IPS-NIHi7 (cell line): ENCODE measurements around the gene CTDNEP1.

ENCODE experiments used
- DNase-seq: peaks from one replicate; pipeline ENCODE4 v3.0.0; 2012; ENCODE audit warnings: mixed read lengths; ENCODE audit errors: extremely low spot score

The CTDNEP1 gene

DNA sequence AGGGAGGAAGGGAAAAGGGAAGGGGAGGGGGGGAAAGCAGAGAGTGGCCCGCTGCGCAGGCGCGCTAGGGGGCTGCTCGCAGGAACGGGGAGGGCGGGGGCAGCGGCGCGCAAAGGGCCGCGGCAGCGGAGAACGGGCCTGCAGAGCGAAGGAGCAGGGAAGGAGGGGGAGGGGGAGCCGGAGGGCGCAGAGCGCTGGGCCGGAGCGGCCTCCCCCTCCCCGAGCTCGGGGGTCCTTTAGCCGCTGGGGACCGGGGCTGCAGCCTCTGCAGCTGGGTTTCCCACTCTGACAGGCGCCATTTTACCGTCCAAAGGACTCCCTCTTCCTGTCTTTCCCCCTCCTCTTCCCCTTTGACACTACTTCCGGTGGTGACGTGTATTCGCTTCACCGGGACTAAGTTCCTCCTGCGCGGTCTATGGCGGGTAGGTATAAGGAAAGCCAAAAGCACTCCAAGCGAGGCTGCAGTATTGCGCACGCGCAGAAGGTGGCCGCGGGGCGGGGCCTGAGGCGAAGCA is at the start of gene CTDNEP1:
Gene CTDNEP1 (minus strand): TSS at position 74 of the 515 bp plus-strand sequence. CDS start 438 bp downstream, outside the sequence.
- DNase-seq = peak; percentile 63

DNA sequence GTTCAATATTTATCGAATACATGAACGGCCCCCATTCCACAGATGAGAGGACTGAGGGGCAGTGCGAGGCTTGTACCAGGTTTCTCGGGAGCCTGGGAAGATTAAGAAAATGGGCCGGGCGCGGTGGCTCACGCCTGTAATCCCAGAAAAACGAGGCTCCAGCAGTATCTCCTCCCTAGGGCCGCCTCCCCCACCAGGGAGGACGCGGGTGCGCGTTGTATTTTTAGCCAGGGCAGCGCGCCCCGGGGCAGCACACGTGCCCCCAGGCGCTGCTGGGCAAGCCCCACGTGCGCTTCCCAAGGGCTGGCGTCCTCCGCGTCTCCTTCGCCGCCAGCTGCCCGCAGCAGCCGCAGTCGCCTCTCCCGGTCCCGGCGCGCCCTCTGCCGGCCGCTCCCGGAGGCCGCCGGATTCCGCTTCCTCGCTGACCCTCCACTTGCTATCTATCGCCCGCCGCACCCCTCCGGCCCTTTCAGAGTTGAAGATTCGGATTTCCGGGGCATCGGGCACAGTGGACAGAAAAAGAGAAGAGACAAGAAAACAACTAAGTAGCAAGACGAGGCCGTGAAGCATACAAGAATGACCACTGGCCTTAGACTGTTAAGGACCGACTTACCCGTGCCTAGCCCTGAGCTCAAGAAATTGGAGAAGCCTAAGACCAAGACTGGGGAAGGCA is 44.8 kb upstream of the CTDNEP1 start:
- peak; percentile 88 for DNase-seq

DNA sequence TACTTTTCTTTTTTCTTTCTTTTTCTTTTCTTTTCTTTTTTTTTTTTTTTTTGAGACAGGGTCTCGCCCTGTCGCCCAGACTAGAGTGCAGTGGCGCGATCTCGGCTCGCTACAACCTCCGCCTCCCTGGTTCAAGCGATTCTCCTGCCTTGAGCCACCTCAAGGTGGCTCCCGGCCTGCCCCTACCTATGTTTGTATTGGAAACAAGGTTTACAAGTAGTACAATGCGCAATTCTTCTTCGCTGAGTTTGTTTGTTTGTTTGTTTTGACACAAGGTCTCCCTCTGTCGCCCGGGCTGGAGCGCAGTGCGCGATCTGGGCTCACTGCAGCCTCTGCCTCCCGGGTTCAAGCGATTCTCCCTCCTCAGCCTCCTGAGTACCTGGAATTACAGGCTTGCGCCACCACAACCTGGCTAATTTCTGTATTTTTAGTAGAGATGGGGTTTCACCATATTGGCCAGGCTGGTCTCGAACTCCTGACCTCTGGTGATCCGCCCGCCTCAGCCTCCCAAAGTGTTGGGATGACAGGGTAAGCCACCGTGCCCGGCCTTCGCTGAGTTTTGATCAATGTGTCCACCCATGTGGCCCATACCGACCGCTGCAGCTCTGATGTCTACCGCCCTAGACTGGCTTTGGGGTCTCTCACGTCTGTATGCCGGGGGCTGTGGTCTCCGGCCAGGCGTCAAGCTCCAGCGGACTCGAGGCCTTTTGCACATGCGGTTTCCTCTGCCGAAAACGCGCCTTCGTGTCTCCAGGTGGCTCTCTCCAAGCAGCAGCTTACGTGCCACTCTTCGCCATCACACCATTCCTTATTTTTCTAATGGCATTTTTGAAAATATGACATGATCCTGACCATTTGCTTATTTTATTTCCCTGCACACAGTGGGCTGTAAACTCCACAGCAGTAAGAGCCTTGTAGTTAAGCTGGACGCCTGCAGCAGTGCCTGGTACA is 44.0 kb upstream of the CTDNEP1 start:
- DNase-seq = no peak

DNA sequence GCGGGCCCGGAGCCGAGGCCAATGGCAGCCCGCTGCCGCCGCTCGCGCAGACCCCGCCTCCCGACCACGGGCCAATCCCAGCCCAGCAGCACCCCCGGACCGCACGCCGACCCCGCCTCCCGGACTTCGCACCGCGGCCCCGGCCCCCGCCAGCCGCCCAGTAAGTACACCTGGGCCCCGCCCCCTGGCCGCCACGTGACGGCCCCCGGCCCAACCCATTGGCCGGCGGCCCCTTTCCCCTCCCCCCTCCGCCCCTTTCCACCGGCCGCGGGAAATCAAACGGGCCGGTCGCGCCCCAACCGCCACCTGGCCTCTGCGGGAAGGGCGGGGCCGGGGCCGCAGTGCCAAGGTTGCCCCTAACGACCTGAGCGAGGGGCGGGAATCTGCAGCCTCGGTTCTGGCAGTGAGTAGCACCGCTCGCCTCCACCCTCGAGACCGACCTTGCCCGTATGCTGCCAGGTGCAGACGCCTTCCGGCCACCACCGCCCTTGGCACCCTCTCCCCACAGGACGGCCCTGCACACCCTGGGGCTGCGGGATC is 43.1 kb upstream of the CTDNEP1 start, which contains the start of gene YBX2:
Gene YBX2 (minus strand): TSS at position 26 of the 540 bp plus-strand sequence. CDS start 139 bp downstream, outside the sequence.
- DNase-seq = peak; percentile 97

DNA sequence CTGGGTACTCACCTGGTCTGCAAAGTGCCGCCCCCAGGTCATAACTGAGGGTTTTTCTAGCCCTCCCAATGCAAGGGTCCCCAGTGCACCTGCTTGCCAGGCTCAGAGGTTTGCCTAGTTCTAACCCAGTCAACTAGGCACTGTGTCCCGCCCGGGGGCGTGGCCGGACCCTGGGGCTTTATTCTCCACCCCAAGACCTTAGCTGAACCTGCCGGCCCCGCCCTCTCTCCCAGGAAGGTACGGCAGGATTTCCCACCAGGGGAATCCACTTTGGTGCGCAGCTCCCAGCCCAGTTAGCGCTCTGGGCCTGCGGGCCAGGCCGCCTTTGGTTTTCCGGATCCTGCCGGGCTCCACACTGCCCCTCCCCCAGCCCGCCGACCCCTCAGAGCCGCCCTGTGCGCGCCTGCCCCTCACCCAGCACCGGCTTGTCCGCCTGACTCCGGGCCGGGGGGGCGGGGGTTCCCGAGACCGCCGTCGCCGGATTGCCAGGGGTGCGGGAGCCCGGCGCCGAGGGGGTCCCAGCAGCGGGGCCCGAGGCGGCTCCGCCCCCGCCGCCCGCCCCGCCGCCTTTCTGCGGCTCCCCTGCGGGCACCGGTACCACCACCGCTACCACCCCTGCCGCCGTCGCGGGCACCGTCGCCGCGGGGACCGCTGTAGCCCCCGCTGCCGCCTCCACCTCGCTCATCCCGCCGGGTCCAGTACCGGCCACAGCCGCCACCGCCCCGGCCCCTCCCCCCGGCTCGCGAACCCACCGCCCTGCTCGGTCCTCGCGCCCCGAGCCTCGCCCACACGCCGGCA is 42.5 kb upstream of the CTDNEP1 start:
- DNase-seq = peak; percentile 74

DNA sequence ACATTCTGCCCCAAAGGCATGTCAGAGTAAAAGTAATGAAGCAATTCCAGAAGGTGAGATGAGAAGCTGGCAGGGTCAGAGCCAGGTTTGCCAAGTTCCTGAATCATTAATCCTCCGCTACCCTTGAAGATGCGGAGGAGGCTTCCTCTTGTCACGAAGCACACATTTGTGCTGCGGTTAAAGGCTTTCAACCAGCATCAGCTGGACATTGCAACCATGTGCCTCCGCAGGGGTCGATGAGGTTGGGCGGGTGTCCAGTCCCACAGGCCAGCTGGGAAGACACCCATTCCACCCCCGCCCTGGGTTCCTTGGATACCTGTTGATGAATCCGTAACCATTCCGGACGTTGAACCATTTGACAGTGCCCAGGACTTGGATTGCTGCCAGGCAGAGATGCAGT is 41.6 kb upstream of the CTDNEP1 start:
- no peak for DNase-seq

DNA sequence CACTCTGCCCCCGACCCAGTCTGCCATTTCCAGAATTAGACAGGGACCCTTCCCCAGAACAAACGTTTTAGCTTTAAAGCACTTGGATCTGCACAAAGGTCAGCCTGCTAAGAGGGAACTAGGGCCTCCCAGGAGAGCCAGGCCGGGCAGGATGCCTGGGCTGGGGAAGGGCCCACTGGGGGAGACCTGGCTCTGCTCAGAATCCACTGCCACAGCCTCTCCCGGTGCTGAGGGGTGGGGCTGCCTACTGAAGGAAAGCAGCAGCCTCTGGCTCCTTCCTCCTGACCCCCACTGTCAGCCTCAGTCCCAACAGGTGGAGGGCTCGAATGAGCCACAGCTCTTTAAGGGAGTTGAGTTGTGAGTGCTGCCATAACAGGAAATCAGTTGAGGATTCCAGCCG is 41.2 kb upstream of the CTDNEP1 start:
- no peak for DNase-seq

DNA sequence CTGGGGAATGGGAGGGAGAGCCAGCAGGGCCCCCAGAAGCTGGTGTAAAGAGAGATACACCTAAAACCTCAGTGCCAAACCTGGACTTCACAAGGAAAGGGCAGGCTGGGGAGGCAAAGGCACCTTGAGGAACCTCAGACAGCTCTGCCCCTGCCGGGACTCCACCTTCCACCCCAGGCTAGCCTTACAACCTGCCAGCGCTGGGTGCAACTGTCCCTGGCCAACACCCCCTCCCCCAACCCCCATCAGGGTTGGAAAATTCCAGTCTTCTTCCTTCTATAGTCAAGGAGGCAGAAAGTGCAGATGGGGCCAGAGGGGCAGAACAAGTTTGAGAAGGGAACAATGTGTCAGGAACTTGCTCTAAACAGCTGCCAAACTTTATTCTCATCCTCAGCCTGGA is 40.7 kb upstream of the CTDNEP1 start:
- no peak for DNase-seq

DNA sequence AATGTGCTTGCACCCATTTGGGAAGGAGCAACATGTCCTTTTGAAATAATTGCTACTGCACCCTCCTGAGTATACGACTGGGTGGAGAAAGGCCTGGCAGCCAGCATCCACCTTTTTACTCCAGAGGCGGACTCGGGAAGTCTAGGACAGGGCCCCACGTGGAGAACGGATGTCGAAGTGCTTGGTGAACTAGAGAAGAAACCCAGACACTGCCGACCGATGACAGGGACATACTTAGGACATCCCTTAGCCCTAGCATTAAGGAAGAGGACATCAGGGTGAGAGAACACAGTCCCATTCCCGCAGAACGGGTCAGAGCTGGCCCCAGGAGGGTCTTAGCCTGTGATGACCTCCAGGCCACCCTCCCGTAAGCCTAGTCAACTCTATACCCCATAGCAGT is 39.2 kb upstream of the CTDNEP1 start:
- DNase-seq = no peak

DNA sequence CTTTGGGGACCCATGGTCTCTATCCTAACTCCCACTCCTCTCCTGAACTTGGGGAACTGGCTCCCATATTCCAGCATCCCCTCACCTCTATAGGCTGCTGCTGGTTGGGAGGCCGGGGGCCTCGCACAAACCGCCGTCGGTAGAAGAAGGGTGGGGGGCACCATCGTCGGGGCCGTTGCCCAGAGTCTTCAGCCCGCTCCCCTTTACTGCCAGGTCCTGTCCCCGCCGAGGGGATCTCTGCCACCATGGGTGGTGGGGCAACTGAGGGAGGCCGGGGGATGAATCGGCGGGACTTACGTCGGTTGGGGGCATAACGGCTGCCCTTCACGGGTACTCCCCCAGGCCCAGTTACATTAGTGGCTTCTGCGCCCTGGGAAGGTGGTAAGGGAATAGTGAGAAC is 38.6 kb upstream of the CTDNEP1 start:
- DNase-seq = no peak

DNA sequence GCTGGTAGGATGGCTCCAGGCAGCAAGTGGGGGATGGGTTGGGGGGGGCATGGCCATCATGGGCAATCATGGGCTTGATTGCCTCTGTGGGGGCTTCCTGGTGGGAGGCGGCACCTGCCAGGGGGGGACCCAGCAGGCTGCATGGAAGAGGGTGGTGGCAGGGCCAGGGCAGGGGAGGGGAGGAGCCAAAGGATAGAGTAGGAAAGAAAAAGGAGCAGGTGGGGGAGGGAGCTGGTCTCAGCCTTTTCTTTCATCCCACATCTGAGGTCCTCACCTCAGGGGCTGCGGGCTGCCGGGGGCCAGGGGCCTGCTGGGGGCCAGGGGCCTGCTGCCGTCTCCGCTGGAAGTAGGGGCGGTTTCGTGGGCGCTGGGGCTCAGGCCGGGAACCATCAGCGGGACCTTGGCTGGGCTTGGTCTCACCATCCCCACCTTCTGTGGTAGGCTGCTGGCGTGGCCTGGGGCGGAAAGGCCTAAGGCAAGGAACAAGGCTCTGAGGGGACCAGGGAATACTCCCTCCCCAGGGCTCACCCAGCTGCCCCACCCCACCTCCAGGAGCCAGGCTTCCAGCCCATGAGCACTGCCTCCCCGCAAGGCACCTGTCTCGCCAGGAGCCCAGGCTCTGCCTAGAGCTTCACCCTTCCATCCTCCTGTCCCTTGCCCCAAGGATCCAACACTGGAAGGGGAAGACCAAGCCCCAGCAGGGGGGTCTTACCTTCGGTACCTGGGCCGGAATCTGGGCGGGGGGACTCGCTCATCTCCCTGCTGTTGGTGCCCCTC is 37.9 kb upstream of the CTDNEP1 start:
- no peak for DNase-seq

DNA sequence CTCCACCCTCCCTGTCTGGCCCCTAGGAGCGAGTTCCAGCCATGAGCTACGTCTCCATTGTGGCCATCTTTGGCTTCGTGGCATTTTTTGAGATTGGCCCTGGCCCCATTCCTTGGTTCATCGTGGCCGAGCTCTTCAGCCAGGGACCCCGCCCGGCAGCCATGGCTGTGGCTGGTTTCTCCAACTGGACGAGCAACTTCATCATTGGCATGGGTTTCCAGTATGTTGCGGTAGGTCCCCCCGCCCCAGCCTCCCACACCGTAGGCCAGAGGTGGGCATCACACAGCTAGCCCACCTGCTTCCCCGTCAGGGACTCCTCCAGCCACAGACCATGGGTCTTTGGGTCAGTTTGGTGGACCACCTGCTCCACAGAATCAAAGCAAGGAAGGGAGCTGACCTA is 34.1 kb upstream of the CTDNEP1 start:
- no peak for DNase-seq

DNA sequence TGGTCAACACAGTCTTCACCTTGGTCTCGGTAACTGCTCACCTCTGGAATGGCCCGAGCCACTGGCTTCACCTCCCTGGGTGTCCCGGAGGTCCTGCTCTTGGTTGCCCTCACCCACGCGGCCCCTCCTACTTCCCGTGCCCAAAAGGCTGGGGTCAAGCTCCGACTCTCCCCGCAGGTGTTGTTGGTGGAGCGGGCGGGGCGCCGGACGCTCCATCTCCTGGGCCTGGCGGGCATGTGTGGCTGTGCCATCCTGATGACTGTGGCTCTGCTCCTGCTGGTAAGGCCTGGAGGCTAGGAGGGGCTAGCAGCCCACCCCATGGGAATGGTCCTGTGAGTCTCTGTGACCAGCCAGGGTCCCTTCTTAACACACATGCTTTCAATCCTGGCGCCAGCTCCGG is 33.4 kb upstream of the CTDNEP1 start:
- no peak for DNase-seq

DNA sequence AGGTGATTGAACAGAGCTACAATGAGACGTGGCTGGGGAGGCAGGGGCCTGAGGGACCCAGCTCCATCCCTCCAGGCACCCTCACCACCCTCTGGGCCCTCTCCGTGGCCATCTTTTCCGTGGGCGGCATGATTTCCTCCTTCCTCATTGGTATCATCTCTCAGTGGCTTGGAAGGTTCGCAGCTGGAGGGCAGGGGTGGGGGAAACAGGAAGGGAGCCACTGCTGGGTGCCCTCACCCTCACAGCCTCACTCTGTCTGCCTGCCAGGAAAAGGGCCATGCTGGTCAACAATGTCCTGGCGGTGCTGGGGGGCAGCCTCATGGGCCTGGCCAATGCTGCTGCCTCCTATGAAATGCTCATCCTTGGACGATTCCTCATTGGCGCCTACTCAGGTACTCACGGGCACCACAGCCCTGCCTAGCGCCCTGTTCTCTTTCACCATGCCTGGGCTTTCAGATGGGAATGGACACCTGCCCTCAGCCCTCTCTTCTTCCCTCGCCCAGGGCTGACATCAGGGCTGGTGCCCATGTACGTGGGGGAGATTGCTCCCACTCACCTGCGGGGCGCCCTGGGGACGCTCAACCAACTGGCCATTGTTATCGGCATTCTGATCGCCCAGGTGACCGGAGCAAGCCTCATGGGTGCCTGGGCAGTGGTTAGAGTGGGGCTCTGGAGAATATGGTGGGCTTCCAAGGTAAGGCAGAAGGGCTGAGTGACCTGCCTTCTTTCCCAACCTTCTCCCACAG is 32.1 kb upstream of the CTDNEP1 start:
- no peak for DNase-seq

DNA sequence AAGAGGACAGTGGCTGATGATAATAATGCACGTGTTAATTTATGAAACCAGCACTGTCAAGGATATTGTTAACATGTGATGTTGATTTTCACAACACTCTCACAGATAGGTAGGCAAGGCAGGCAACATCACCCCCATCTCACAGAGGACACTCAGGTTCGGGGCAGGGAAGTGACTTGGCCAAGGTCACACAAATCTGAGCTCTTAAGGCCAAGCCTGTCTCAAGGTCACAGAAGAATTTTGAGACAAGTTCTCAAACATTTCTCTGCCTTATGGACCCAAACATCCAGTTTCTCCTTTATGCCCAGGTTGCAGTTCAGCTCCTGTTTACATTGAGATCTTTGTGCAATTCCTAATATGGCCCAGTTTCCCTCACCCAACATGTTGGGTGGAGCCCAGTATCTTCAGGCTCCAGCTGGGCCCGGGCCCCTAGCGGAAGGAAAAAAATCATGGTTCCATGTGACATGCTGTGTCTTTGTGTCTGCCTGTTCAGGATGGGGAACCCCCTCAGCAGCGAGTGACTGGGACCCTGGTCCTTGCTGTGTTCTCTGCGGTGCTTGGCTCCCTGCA is 31.3 kb upstream of the CTDNEP1 start:
- no peak for DNase-seq

DNA sequence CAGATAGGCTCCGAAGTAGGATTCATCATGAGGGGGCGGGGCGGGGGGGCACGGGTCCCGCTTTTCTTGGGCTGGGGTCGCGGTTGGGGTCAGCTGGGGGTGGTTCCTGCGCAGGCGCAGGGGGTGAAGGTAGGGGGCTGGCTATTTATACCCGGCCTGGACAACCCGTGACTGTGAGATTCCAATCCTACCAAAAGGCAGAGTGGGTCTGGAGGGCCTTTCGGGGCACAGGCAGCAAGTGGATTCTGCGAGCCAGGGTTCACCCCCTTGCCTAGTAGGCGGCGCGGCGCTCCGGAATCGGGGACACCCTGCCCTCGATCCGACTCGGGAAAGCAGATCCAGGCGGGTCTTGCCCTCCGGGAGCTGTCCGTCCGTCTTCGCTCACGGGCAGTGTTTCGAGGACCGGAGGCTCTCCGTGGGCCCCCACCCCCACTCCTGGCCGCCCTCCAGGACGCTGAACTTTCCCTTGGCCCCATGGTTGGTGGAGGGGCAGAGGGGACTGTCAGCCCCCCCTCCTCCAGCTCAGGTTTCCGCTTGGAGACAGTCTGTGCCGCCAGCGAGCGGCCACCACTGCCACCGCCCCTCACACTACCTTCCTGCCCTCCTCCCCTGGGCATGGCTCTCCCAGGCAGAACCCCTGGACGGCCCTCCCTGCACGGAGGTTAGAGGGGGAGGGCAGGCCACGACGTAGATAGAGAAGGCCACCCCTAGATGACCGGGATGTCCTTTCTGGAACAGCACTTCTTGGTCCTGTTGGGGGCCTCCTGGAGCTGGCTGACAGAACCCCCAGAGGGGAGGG is 30.6 kb upstream of the CTDNEP1 start:
- DNase-seq = peak; percentile 17

DNA sequence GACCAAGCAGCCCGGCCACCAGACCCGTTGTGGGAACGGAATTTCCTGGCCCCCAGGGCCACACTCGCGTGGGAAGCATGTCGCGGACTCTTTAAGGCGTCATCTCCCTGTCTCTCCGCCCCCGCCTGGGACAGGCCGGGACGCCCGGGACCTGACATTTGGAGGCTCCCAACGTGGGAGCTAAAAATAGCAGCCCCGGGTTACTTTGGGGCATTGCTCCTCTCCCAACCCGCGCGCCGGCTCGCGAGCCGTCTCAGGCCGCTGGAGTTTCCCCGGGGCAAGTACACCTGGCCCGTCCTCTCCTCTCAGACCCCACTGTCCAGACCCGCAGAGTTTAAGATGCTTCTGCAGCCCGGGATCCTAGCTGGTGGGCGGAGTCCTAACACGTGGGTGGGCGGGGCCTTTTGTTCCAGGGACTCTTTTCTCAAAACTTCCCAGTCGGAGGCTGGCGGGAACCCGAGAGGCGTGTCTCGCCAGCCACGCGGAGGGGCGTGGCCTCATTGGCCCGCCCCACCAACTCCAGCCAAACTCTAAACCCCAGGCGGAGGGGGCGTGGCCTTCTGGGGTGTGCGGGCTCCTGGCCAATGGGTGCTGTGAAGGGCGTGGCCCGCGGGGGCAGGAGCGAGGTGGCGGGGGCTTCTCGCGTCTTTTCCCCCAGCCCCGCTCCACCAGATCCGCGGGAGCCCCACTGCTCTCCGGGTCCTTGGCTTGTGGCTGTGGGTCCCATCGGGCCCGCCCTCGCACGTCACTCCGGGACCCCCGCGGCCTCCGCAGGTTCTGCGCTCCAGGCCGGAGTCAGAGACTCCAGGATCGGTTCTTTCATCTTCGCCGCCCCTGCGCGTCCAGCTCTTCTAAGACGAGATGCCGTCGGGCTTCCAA is 29.8 kb upstream of the CTDNEP1 start, which contains the start of gene SLC2A4:
Gene SLC2A4 (plus strand): TSS at position 645 of the 879 bp plus-strand sequence. CDS start 217 bp downstream, at position 862.
- DNase-seq = peak; percentile 99
